H9 (cell line): Measurements from ENCODE around the gene RNPEPL1. TPM values are rescaled to one million over a fixed set of nuclear protein-coding genes. Genes with fewer than 3 reads are reported as not detected.

Experiments
- DNase-seq: peaks from one replicate; pipeline ENCODE4 v3.0.0-alpha.2; 2017
- H2AFZ ChIP-seq: one replicate; pipeline ENCODE4 v1.6.1; 2013; ENCODE audit warnings: mild to moderate bottlenecking, low read length, control low read depth, moderate library complexity
- H2AK5ac ChIP-seq: 2 replicates; pipeline ENCODE4 v1.6.1; 2013; ENCODE audit warnings: low read length, control low read depth, mixed read lengths; ENCODE audit not compliant: insufficient read length
- H2BK120ac ChIP-seq: one replicate; pipeline ENCODE4 v1.6.1; 2013; ENCODE audit warnings: low read depth, mild to moderate bottlenecking, low read length, control low read depth, inconsistent platforms; ENCODE audit not compliant: poor library complexity, severe bottlenecking
- H2BK12ac ChIP-seq: 2 replicates; pipeline ENCODE4 v1.6.1; 2013; ENCODE audit warnings: low read length, control low read depth, mixed read lengths, low read depth; ENCODE audit not compliant: insufficient read length
- H2BK15ac ChIP-seq: 2 replicates; pipeline ENCODE4 v1.6.1; 2013; ENCODE audit warnings: low read depth, low read length, control low read depth
- H2BK20ac ChIP-seq: one replicate; pipeline ENCODE4 v1.6.1; 2013; ENCODE audit warnings: low read depth, mild to moderate bottlenecking, low read length, control low read depth, inconsistent platforms; ENCODE audit not compliant: poor library complexity, severe bottlenecking
- H2BK5ac ChIP-seq: 2 replicates; pipeline ENCODE4 v1.6.1; 2013; ENCODE audit warnings: low read length, control low read depth, mixed read lengths; ENCODE audit not compliant: insufficient read length
- H3K14ac ChIP-seq: 2 replicates; pipeline ENCODE4 v1.6.1; 2013; ENCODE audit warnings: low read length, control low read depth; ENCODE audit not compliant: insufficient read depth
- H3K18ac ChIP-seq: 2 replicates; pipeline ENCODE4 v1.6.1; 2013; ENCODE audit warnings: low read depth, mild to moderate bottlenecking, mixed read lengths, low read length, control low read depth; ENCODE audit not compliant: insufficient read length
- H3K23ac ChIP-seq: 2 replicates; pipeline ENCODE4 v1.6.1; 2013; ENCODE audit warnings: low read length, control low read depth, mixed read lengths, low read depth; ENCODE audit not compliant: insufficient read length
- H3K23me2 ChIP-seq: 2 replicates; pipeline ENCODE4 v1.6.1; 2013; ENCODE audit warnings: low read depth, mild to moderate bottlenecking, mixed read lengths, low read length, control low read depth; ENCODE audit not compliant: insufficient read length, poor library complexity, severe bottlenecking
- H3K27ac ChIP-seq: 2 replicates; pipeline ENCODE4 v1.5.1; 2013; ENCODE audit warnings: low read length, control low read depth, mixed read lengths, low read depth; ENCODE audit not compliant: insufficient read length
- H3K27me3 ChIP-seq: 2 replicates; pipeline ENCODE4 v1.6.1; 2013; ENCODE audit warnings: low read length, control low read depth, inconsistent platforms; ENCODE audit not compliant: insufficient read depth
- H3K4ac ChIP-seq: 2 replicates; pipeline ENCODE4 v1.6.1; 2013; ENCODE audit warnings: low read depth, mild to moderate bottlenecking, control low read depth, inconsistent platforms, low read length, moderate library complexity
- H3K4me1 ChIP-seq: 2 replicates; pipeline ENCODE4 v1.6.1; 2013; ENCODE audit warnings: low read length, control low read depth, inconsistent platforms; ENCODE audit not compliant: insufficient read depth
- H3K4me2 ChIP-seq: 2 replicates; pipeline ENCODE4 v1.6.1; 2013; ENCODE audit warnings: low read length, control low read depth, mixed read lengths; ENCODE audit not compliant: insufficient read length, insufficient read depth
- H3K56ac ChIP-seq: 2 replicates; pipeline ENCODE4 v1.6.1; 2013; ENCODE audit warnings: low read depth, mild to moderate bottlenecking, mixed read lengths, low read length, control low read depth; ENCODE audit not compliant: insufficient read length
- H3K79me1 ChIP-seq: 2 replicates; pipeline ENCODE4 v1.6.1; 2013; ENCODE audit warnings: low read depth, mild to moderate bottlenecking, moderate library complexity, low read length, control low read depth, inconsistent platforms; ENCODE audit not compliant: insufficient read depth, poor library complexity, severe bottlenecking
- H3K79me2 ChIP-seq: 2 replicates; pipeline ENCODE4 v1.6.1; 2013; ENCODE audit warnings: low read length, control low read depth, inconsistent platforms; ENCODE audit not compliant: insufficient read depth
- H3K9ac ChIP-seq: 2 replicates; pipeline ENCODE4 v1.6.1; 2013; ENCODE audit warnings: low read length, control low read depth, mixed read lengths; ENCODE audit not compliant: insufficient read length; ENCODE audit errors: extremely low read depth
- H3K9me3 ChIP-seq: one replicate; pipeline ENCODE4 v1.6.1; 2013; ENCODE audit warnings: low read depth, low read length, inconsistent platforms; ENCODE audit not compliant: control insufficient read depth
- H3T11ph ChIP-seq: one replicate; pipeline ENCODE4 v1.6.1; 2013; ENCODE audit warnings: mild to moderate bottlenecking, low read length, control low read depth, inconsistent platforms
- H4K20me1 ChIP-seq: one replicate; pipeline ENCODE4 v1.6.1; 2013; ENCODE audit not compliant: control insufficient read depth, insufficient read length, insufficient read depth
- H4K5ac ChIP-seq: 2 replicates; pipeline ENCODE4 v1.6.1; 2013; ENCODE audit warnings: low read depth, mild to moderate bottlenecking, mixed read lengths, low read length, control low read depth; ENCODE audit not compliant: insufficient read length
- H4K8ac ChIP-seq: replicated peaks from 2 replicates; pipeline ENCODE4 v1.6.1; 2013; ENCODE audit warnings: low read length, control low read depth, mixed read lengths, low read depth; ENCODE audit not compliant: insufficient read length
- H4K91ac ChIP-seq: 2 replicates; pipeline ENCODE4 v1.6.1; 2013; ENCODE audit warnings: low read depth, mild to moderate bottlenecking, moderate library complexity, mixed read lengths, low read length, control low read depth; ENCODE audit not compliant: insufficient read length
- H3K27ac Mint-ChIP-seq, 3 experiments: 2 replicates in 2 of 3; 3 replicates in 1 of 3; pipeline ENCODE4 v1.8.0; 2020 to 2021; ENCODE audit warnings: mixed read lengths in 3 of 3, mild to moderate bottlenecking in 1 of 3, moderate library complexity in 1 of 3
- H3K27me3 Mint-ChIP-seq: 2 replicates; pipeline ENCODE4 v1.8.0; 2021; ENCODE audit warnings: low read depth, mild to moderate bottlenecking, moderate library complexity, mixed read lengths
- H3K36me3 Mint-ChIP-seq, 3 experiments: 2 replicates in 2 of 3; 3 replicates in 1 of 3; pipeline ENCODE4 v1.8.0; 2020 to 2021; ENCODE audit warnings: low read depth in 3 of 3, mixed read lengths in 3 of 3; ENCODE audit not compliant: insufficient read depth in 1 of 3
- H3K4me1 Mint-ChIP-seq, 2 experiments: 2 replicates each; pipeline ENCODE4 v1.8.0; 2020; ENCODE audit warnings: mixed read lengths in 2 of 2
- H3K4me3 Mint-ChIP-seq, 2 experiments: 2 replicates in 1 of 2; 3 replicates in 1 of 2; pipeline ENCODE4 v1.8.0; 2020 to 2021; ENCODE audit warnings: mild to moderate bottlenecking in 2 of 2, mixed read lengths in 2 of 2, moderate library complexity in 1 of 2
- H3K9me3 Mint-ChIP-seq, 2 experiments: 2 replicates in 1 of 2; 3 replicates in 1 of 2; pipeline ENCODE4 v1.8.0; 2020; ENCODE audit warnings: mild to moderate bottlenecking in 2 of 2, mixed read lengths in 2 of 2, moderate library complexity in 1 of 2
- CTCF ChIP-seq: fragments of 200-600 bp; sonication (generic); conservative IDR thresholded peaks from 3 replicates; pipeline ENCODE4 v1.8.0; 2021; ENCODE audit warnings: antibody characterized with exemption, mild to moderate bottlenecking
- WGBS: extraction: QIAGEN DNeasy Blood & Tissue Kit; methylation state at CpG from one replicate; pipeline ENCODE4 v1.1.7; 2013; ENCODE audit warnings: missing lambda C conversion rate, low lambda C conversion rate, mixed read lengths; ENCODE audit not compliant: insufficient read length; ENCODE audit errors: extremely low coverage; 5-methylcytosine and 5-hydroxymethylcytosine counted together
- total RNA-seq: library from RNA; stranded (reverse); gene quantifications from 2 replicates; pipeline ENCODE4 v1.2.1, GENCODE V29; 2021

Gene RNPEPL1
- total RNA-seq, 1 experiment from 2014 or later: 22.5 TPM

- H4K20me1 ChIP-seq: no peaks in the 10 kb centered on the region
- no peaks in the 10 kb centered on the region for H3K27me3 ChIP-seq
- no peak overlapping the region for H2AFZ ChIP-seq
- H2BK15ac ChIP-seq: no peak overlapping the region
- no peak overlapping the region for H2BK120ac ChIP-seq
- no peak overlapping the region for H2BK20ac ChIP-seq
- no CpG with 5 or more reads among the region's 17 CpGs for WGBS
- H4K91ac ChIP-seq: no peak overlapping the region
- no peak overlapping the region for H3K18ac ChIP-seq
- no peak overlapping the region for H3K4me3 Mint-ChIP-seq
- H3K23ac ChIP-seq: no peak overlapping the region
- no peaks in the 10 kb centered on the region for H3K4me1 ChIP-seq
- H4K5ac ChIP-seq: no peak overlapping the region
- no peaks in the 10 kb centered on the region for H3K9me3 Mint-ChIP-seq
- H3K27ac Mint-ChIP-seq: no peak overlapping the region; a peak in 1 of 7 replicates
- TF ChIP-seq CTCF: no peak
- H2BK5ac ChIP-seq: no peak overlapping the region
- H3K79me1 ChIP-seq: no peaks in the 10 kb centered on the region
- H3K4me1 Mint-ChIP-seq: no peaks in the 10 kb centered on the region
- H2BK12ac ChIP-seq: no peak overlapping the region
- no peak overlapping the region for H3K4ac ChIP-seq
- no peaks in the 10 kb centered on the region for H3K27me3 Mint-ChIP-seq
- H3T11ph ChIP-seq: no peak overlapping the region
- H3K79me2 ChIP-seq: no peaks in the 10 kb centered on the region
- H3K36me3 Mint-ChIP-seq: peaks cover 5 to 22% (median 14%) of the 10 kb centered on the region in 3 experiments; a peak in 6 of 7 replicates
- H4K8ac ChIP-seq: no peak overlapping the region
- no peak overlapping the region for H3K56ac ChIP-seq
- no peak overlapping the region for H3K27ac ChIP-seq
- DNase-seq: no peak
- no peak overlapping the region for H3K14ac ChIP-seq
- no peak overlapping the region for H3K4me2 ChIP-seq
- H3K9ac ChIP-seq: no peak overlapping the region
- H3K23me2 ChIP-seq: no peaks in the 10 kb centered on the region
- no peaks in the 10 kb centered on the region for H3K9me3 ChIP-seq
- no peak overlapping the region for H2AK5ac ChIP-seq
These were observed 27.8 kb downstream of the RNPEPL1 start for GRCh38 chr2:240596080-240596460.
